ENCODE results near the gene ATP8B2.

- no peak for TF ChIP-seq CTCF (IDR thresholded peaks at IDR 0.05)
- no peak for TF ChIP-seq POLR2A (IDR thresholded peaks at IDR 0.05)
Observed at GRCh38 chr1:154371436-154371835, 46.1 kb downstream of the ATP8B2 start.

All from Peyer's patch (tissue), 4 donors.